AG09309 (cell line): ENCODE data around the gene ST6GALNAC4.

ENCODE experiments used
- DNase-seq: peaks from one replicate; pipeline ENCODE4 v3.0.0-alpha.2; 2010; ENCODE audit warnings: low read depth
- H3K4me3 ChIP-seq: 2 replicates; pipeline ENCODE4 v1.5.1; 2011; ENCODE audit warnings: mild to moderate bottlenecking, low read depth, low read length, moderate library complexity; ENCODE audit not compliant: control insufficient read depth
- CTCF ChIP-seq: IDR thresholded peaks from 2 replicates; pipeline ENCODE4 v1.5.1; 2011; ENCODE audit warnings: mild to moderate bottlenecking, low read depth, low read length, inconsistent platforms; ENCODE audit not compliant: insufficient read depth, control insufficient read depth; ENCODE audit errors: missing control alignments

Gene ST6GALNAC4

GRCh38 chr9:127937056-127937387, 20.2 kb upstream of the ST6GALNAC4 start:
- no peak for TF ChIP-seq CTCF
- no peak for DNase-seq

GRCh38 chr9:127936347-127936852, 19.6 kb upstream of the ST6GALNAC4 start:
- H3K4me3 ChIP-seq, result peak overlapping the region; percentile 85
- TF ChIP-seq CTCF, result no peak
- no peak for DNase-seq

More at GRCh38 chr9:127937056-127937387, 20.2 kb upstream of the ST6GALNAC4 start:
- peak overlapping the region; percentile 85 for H3K4me3 ChIP-seq

- no peak for DNase-seq
- no peak for TF ChIP-seq CTCF
- H3K4me3 ChIP-seq, result no peak overlapping the region
Observed at GRCh38 chr9:127935765-127936221, 19.0 kb upstream of the ST6GALNAC4 start.

GRCh38 chr9:127934986-127935385, 18.1 kb upstream of the ST6GALNAC4 start:
- H3K4me3 ChIP-seq, result no peak overlapping the region
- no peak for TF ChIP-seq CTCF
- no peak for DNase-seq

GRCh38 chr9:127934248-127934647, 17.4 kb upstream of the ST6GALNAC4 start:
- H3K4me3 ChIP-seq, result no peak overlapping the region
- no peak for TF ChIP-seq CTCF
- DNase-seq, result no peak

GRCh38 chr9:127931092-127931881, 14.4 kb upstream of the ST6GALNAC4 start:
- DNase-seq, result no peak
- H3K4me3 ChIP-seq, result peak overlapping the region; percentile 63

More at GRCh38 chr9:127931092-127931881, 14.4 kb upstream of the ST6GALNAC4 start:
- no peak for TF ChIP-seq CTCF
